ENCODE results near the gene ZNF587. TPM values are rescaled to one million over a fixed set of nuclear protein-coding genes. Genes with fewer than 3 reads are reported as not detected.

Gene ZNF587
- total and polyA plus RNA-seq, 2 of the 13 experiments (the other 11 are each of a cell fraction or from before 2014, with no cell fraction given), result 8.7 to 17.5 TPM

DNA sequence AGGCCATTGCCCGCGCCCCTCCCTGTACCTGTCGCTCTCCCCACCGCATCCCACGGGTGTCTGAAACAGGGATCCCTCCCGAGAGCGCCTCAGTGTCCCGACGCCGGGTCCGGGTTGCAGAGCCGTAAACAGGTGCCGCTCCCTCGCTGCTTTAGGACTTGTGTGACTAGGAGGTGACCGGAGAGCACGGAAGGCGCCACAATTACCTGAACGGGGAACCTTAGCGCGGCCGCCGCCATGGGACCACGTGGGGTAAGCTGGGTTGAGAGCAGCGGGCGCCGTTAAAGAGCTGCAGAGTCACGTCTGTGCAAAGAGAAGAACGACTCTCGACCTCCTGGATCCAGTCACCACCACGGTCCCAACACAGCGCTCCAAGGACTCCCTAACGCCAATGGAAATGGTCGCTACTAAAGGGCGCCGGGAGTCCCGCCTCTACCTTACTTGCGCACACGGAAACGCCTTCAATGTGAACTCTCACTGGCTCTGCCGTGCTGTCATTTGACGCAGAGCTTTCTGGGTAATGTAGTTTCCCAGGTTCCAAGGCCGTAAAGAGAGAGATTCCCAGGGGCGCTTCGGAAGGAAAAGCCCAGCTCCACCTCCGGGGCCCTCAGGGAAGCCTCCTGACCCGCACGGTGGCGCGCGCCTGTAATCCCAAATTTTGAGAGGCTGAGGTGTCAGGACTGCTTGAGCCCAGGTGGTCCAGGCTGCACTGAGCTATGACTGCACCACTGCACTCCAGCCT is 35.0 kb upstream of the ZNF587 start, which contains the start of gene ZNF552 (continued):
- TF ChIP-seq, protein P1, sequence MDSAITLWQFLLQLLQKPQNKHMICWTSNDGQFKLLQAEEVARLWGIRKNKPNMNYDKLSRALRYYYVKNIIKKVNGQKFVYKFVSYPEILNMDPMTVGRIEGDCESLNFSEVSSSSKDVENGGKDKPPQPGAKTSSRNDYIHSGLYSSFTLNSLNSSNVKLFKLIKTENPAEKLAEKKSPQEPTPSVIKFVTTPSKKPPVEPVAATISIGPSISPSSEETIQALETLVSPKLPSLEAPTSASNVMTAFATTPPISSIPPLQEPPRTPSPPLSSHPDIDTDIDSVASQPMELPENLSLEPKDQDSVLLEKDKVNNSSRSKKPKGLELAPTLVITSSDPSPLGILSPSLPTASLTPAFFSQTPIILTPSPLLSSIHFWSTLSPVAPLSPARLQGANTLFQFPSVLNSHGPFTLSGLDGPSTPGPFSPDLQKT (CRISPR knock-in tag; IDR thresholded peaks at IDR 0.05; ENCODE audit: borderline replicate concordance), result no peak
- TF ChIP-seq HNRNPL (IDR thresholded peaks at IDR 0.05; ENCODE audit: low read depth, low read length) (no peak), KDM2A (CRISPR knock-in tag; IDR thresholded peaks at IDR 0.05; ENCODE audit: borderline replicate concordance, low read depth) (peak; percentile 86), ZNF337 (CRISPR knock-in tag; IDR thresholded peaks at IDR 0.05; ENCODE audit: borderline replicate concordance, low read depth) (no peak), BRF2 (CRISPR knock-in tag; IDR thresholded peaks at IDR 0.05) (no peak), THAP8 (CRISPR knock-in tag; IDR thresholded peaks at IDR 0.05; ENCODE audit: borderline replicate concordance) (no peak; the same call in 1 of the 2 replicates), TRIM24 (CRISPR knock-in tag; IDR thresholded peaks at IDR 0.05) (no peak), NFIB (CRISPR knock-in tag; IDR thresholded peaks at IDR 0.05; ENCODE audit: borderline replicate concordance) (no peak), NFIC (IDR thresholded peaks at IDR 0.05; ENCODE audit: low read length) (no peak), ZNF614 (CRISPR knock-in tag; IDR thresholded peaks at IDR 0.05; ENCODE audit: borderline replicate concordance) (no peak), ZNF790 (CRISPR knock-in tag; IDR thresholded peaks at IDR 0.05; ENCODE audit: borderline replicate concordance) (no peak), HNF4G (IDR thresholded peaks at IDR 0.05; ENCODE audit: borderline replicate concordance, low read depth, low read length) (no peak), HNF4G (CRISPR knock-in tag; IDR thresholded peaks at IDR 0.05; ENCODE audit: borderline replicate concordance, low read depth) (0 out of 2 replicates have a peak, but pooled peaks have one; percentile 43), GMEB1 (CRISPR knock-in tag; IDR thresholded peaks at IDR 0.05; ENCODE audit: borderline replicate concordance) (peak; percentile 90)
- TF ChIP-seq, protein P2, sequence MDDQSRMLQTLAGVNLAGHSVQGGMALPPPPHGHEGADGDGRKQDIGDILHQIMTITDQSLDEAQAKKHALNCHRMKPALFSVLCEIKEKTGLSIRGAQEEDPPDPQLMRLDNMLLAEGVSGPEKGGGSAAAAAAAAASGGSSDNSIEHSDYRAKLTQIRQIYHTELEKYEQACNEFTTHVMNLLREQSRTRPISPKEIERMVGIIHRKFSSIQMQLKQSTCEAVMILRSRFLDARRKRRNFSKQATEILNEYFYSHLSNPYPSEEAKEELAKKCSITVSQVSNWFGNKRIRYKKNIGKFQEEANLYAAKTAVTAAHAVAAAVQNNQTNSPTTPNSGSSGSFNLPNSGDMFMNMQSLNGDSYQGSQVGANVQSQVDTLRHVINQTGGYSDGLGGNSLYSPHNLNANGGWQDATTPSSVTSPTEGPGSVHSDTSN (CRISPR knock-in tag; IDR thresholded peaks at IDR 0.05; ENCODE audit: borderline replicate concordance), result peak; percentile 77; the same call in 1 of the 2 replicates
- TF ChIP-seq, protein P3, sequence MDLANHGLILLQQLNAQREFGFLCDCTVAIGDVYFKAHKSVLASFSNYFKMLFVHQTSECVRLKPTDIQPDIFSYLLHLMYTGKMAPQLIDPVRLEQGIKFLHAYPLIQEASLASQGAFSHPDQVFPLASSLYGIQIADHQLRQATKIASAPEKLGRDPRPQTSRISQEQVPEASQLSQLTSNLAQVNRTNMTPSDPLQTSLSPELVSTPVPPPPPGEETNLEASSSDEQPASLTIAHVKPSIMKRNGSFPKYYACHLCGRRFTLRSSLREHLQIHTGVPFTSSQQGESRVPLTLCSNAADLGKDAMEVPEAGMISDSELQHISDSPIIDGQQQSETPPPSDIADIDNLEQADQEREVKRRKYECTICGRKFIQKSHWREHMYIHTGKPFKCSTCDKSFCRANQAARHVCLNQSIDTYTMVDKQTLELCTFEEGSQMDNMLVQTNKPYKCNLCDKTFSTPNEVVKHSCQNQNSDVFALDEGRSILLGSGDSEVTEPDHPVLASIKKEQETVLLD (CRISPR knock-in tag; IDR thresholded peaks at IDR 0.05; ENCODE audit: low read depth), result no peak
- TF ChIP-seq, protein P4, sequence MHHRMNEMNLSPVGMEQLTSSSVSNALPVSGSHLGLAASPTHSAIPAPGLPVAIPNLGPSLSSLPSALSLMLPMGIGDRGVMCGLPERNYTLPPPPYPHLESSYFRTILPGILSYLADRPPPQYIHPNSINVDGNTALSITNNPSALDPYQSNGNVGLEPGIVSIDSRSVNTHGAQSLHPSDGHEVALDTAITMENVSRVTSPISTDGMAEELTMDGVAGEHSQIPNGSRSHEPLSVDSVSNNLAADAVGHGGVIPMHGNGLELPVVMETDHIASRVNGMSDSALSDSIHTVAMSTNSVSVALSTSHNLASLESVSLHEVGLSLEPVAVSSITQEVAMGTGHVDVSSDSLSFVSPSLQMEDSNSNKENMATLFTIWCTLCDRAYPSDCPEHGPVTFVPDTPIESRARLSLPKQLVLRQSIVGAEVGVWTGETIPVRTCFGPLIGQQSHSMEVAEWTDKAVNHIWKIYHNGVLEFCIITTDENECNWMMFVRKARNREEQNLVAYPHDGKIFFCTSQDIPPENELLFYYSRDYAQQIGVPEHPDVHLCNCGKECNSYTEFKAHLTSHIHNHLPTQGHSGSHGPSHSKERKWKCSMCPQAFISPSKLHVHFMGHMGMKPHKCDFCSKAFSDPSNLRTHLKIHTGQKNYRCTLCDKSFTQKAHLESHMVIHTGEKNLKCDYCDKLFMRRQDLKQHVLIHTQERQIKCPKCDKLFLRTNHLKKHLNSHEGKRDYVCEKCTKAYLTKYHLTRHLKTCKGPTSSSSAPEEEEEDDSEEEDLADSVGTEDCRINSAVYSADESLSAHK (CRISPR knock-in tag; IDR thresholded peaks at IDR 0.05; ENCODE audit: borderline replicate concordance), result no peak
